ENCODE data around the gene MRPL36.

GRCh38 chr5:1786621-1787471 lies 12.8 kb downstream of the MRPL36 start:
- TF ChIP-seq CTCF (conservative IDR thresholded peaks at IDR 0.05 in 1 of 2, IDR thresholded peaks at IDR 0.05 in 1 of 2; ENCODE audit: low read depth in 1 of 2, low read length in 2 of 2) (no peak), EZH2 (IDR thresholded peaks at IDR 0.05; ENCODE audit: low read length, missing control alignments) (no peak)
